ENCODE results near the gene VAT1L. TPM values are rescaled to one million over a fixed set of nuclear protein-coding genes. Genes with fewer than 3 reads are reported as not detected.

Gene VAT1L
- total and polyA plus RNA-seq, 4 donors = 0.17 to 0.98 (median 0.26) TPM

DNA sequence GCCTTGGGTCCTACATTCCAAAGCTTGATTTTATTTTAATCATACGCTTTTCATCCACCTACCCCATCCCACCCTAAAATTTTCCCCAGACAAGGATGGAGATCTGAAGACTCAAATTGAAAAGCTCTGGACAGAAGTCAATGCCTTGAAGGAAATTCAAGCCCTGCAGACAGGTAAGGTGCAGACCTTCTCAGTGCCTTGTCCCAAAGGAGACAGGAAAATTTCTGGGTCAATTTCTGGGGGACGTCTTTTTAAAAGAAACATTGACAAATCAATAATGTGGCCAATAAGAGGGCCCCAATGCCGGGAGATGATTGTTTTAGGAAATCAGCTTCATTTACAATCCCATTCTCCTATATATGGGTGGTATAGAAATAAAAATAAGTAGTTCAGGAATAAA is 239.7 kb downstream of the VAT1L start:
- Histone ChIP-seq H3K9ac (ENCODE audit: low read depth in 1 of 2, low read length in 2 of 2) (no peak overlapping the region), H3K27me3 (ENCODE audit: control insufficient read depth in 4 of 4, insufficient read depth in 4 of 4, low read length in 3 of 4) (no peaks in the 10 kb centered on the region), H3K4me3 (ENCODE audit: low read depth in 1 of 3, low read length in 3 of 3) (no peak overlapping the region), H3K27ac (ENCODE audit: low read depth in 1 of 2, low read length in 2 of 2) (no peak overlapping the region), H3K4me1 (ENCODE audit: control insufficient read depth in 4 of 4, insufficient read depth in 4 of 4, low read length in 3 of 4) (no peaks in the 10 kb centered on the region), H3K9me3 (ENCODE audit: control insufficient read depth in 4 of 4, low read length in 3 of 4) (no peaks in the 10 kb centered on the region), H3K36me3 (ENCODE audit: control insufficient read depth in 4 of 4, insufficient read depth in 3 of 4, low read depth in 1 of 4, low read length in 3 of 4) (no peaks in the 10 kb centered on the region)
- WGBS = 41% methylated on average over 3 of the region's 3 CpGs
- TF ChIP-seq, protein P1, sequence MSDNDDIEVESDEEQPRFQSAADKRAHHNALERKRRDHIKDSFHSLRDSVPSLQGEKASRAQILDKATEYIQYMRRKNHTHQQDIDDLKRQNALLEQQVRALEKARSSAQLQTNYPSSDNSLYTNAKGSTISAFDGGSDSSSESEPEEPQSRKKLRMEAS (IDR thresholded peaks at IDR 0.05) = no peak
- no peak for TF ChIP-seq RXRA (IDR thresholded peaks at IDR 0.05)
- TF ChIP-seq, protein P2, sequence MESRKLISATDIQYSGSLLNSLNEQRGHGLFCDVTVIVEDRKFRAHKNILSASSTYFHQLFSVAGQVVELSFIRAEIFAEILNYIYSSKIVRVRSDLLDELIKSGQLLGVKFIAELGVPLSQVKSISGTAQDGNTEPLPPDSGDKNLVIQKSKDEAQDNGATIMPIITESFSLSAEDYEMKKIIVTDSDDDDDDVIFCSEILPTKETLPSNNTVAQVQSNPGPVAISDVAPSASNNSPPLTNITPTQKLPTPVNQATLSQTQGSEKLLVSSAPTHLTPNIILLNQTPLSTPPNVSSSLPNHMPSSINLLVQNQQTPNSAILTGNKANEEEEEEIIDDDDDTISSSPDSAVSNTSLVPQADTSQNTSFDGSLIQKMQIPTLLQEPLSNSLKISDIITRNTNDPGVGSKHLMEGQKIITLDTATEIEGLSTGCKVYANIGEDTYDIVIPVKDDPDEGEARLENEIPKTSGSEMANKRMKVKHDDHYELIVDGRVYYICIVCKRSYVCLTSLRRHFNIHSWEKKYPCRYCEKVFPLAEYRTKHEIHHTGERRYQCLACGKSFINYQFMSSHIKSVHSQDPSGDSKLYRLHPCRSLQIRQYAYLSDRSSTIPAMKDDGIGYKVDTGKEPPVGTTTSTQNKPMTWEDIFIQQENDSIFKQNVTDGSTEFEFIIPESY (IDR thresholded peaks at IDR 0.05) = no peak
- no peak for DNase-seq (ENCODE audit: low spot score)

Other genes with a start within 250 kb of the VAT1L start
- 10 to 100 TPM; 15.4 to 25.1 TPM for gene NUDT7, start 66.0 kb upstream of the VAT1L start, total RNA-seq
- 10 to 100 TPM; 25.6 to 30.2 TPM for gene NUDT7, start 66.0 kb upstream of the VAT1L start, polyA plus RNA-seq
- gene CLEC3A, start 234.0 kb downstream of the VAT1L start, total RNA-seq = not detected
- not detected for gene CLEC3A, start 234.0 kb downstream of the VAT1L start, polyA plus RNA-seq